HepG2 (cell line): ENCODE results near the gene LEP. TPM values are rescaled to one million over a fixed set of nuclear protein-coding genes. Genes with fewer than 3 reads are reported as not detected.

Source experiments
- ATAC-seq: fragments of 200-7000 bp; cut with Tn5 transposase; 3 replicates; pipeline ENCODE4 v1.9.1; 2020; ENCODE audit warnings: mild to moderate bottlenecking, moderate library complexity
- BruUV-seq: library from RNA; stranded (reverse); fragments of 400-500 nt; replicated peaks from 2 replicates; lab custom pipeline; 2021; lab: Mats Ljungman, UMichigan
- CTCF ChIA-PET: fragments of 300-600 bp; formaldehyde crosslinking; extraction: SDS; loops from one replicate; lab custom pipeline; 2021; ENCODE audit warnings: low total read pairs, inconsistent platforms, low intra/inter-chr PET ratio; lab: Yijun Ruan, JAX
- POLR2A ChIA-PET: fragments of 350-600 bp; sonication (Branson Sonifier 250); formaldehyde crosslinking; loops from one replicate; lab custom pipeline; 2020; ENCODE audit warnings: antibody characterized with exemption, inconsistent platforms; lab: Yijun Ruan, JAX
- DNase-seq: peaks from one replicate; pipeline ENCODE4 v3.0.0-alpha.2; 2015; ENCODE audit warnings: low spot score
- FAIRE-seq: peaks from 3 replicates; lab custom pipeline; 2011; peaks lifted over from hg19 to GRCh38; lab: Jason Lieb, UNC
- H2AFZ ChIP-seq: one replicate; pipeline ENCODE4 v1.6.1; 2011; ENCODE audit warnings: low read length, inconsistent platforms
- H3K27ac ChIP-seq: fragments of 300-600 bp; 3 replicates; pipeline ENCODE4 v1.8.0; 2011; ENCODE audit warnings: mixed run types, mild to moderate bottlenecking, mixed read lengths, low read length, inconsistent platforms; ENCODE audit not compliant: insufficient read depth; ENCODE audit errors: extremely low read length
- H3K27me3 ChIP-seq, 2 experiments: fragments of 200-600 bp in 1 of 2; 2 replicates in 1 of 2; 3 replicates in 1 of 2; pipeline versions ENCODE4 v1.6.0 to v1.8.0; 2011; ENCODE audit warnings: low read length in 2 of 2, mild to moderate bottlenecking in 2 of 2, moderate library complexity in 2 of 2, inconsistent platforms in 1 of 2; ENCODE audit not compliant: insufficient read depth in 2 of 2, control insufficient read depth in 1 of 2
- H3K36me3 ChIP-seq, 2 experiments: fragments of 200-600 bp in 1 of 2; replicated peaks in 1 of 2; 2 replicates in 1 of 2; 3 replicates in 1 of 2; pipeline versions ENCODE4 v1.5.1 to v1.8.0; 2011; ENCODE audit warnings: low read length in 2 of 2, inconsistent platforms in 1 of 2; ENCODE audit not compliant: insufficient read depth in 2 of 2, control insufficient read depth in 1 of 2
- H3K4me1 ChIP-seq: 2 replicates; pipeline ENCODE4 v1.5.1; 2012; ENCODE audit warnings: low read length, inconsistent platforms; ENCODE audit not compliant: insufficient read depth
- H3K4me2 ChIP-seq: 2 replicates; pipeline ENCODE4 v1.6.0; 2011; ENCODE audit warnings: low read depth, low read length, inconsistent platforms
- H3K4me3 ChIP-seq, 3 experiments: fragments of 200-600 bp in 1 of 3; sonication (generic), shearing (Covaris generic) in 1 of 3; replicated peaks in 1 of 3; 2 replicates each; pipeline ENCODE4 v1.5.1; 2011 to 2016; ENCODE audit warnings: low read length in 3 of 3, inconsistent platforms in 2 of 3, low read depth in 2 of 3, mild to moderate bottlenecking in 2 of 3, control low read depth in 1 of 3, mixed read lengths in 1 of 3; ENCODE audit not compliant: insufficient read depth in 1 of 3
- H3K79me2 ChIP-seq: one replicate; pipeline ENCODE4 v1.6.1; 2011; ENCODE audit warnings: low read length, inconsistent platforms; ENCODE audit not compliant: insufficient read depth
- H3K9ac ChIP-seq: 2 replicates; pipeline ENCODE4 v1.6.0; 2011; ENCODE audit warnings: mild to moderate bottlenecking, low read depth, low read length, inconsistent platforms; ENCODE audit not compliant: insufficient read depth
- H3K9me3 ChIP-seq: 2 replicates; pipeline ENCODE4 v1.5.1; 2012; ENCODE audit warnings: mild to moderate bottlenecking, low read length
- H4K20me1 ChIP-seq: 2 replicates; pipeline ENCODE4 v1.6.0; 2011; ENCODE audit warnings: inconsistent platforms, mild to moderate bottlenecking, low read length, moderate library complexity; ENCODE audit not compliant: insufficient read depth
- ATF1 ChIP-seq: IDR thresholded peaks from 2 replicates; pipeline ENCODE4 v1.6.1; 2016; ENCODE audit warnings: mild to moderate bottlenecking, control low read depth
- ATM ChIP-seq: fragments of 450-650 bp; IDR thresholded peaks from 2 replicates; pipeline ENCODE4 v1.7.1; 2017; ENCODE audit warnings: mild to moderate bottlenecking, borderline replicate concordance
- CCDC6 ChIP-seq: sonication (generic); formaldehyde crosslinking; IDR thresholded peaks from 2 replicates; pipeline ENCODE4 v1.8.1; 2022; ENCODE audit warnings: mild to moderate bottlenecking, missing genetic modification reagents, moderate library complexity
- ESRRA ChIP-seq: sonication (generic); formaldehyde crosslinking; IDR thresholded peaks from 2 replicates; pipeline ENCODE4 v1.5.1; 2020; ENCODE audit warnings: mild to moderate bottlenecking, low read depth, missing genetic modification reagents
- HMG20B ChIP-seq: conservative IDR thresholded peaks from 2 replicates; pipeline ENCODE4 v1.6.1; 2016; ENCODE audit warnings: missing genetic modification reagents, missing compliant biosample characterization
- KMT2A ChIP-seq: sonication (generic); formaldehyde crosslinking; IDR thresholded peaks from 2 replicates; pipeline ENCODE4 v1.4.0; 2020; ENCODE audit warnings: missing genetic modification reagents
- MXI1 ChIP-seq: IDR thresholded peaks from 3 replicates; pipeline ENCODE4 v1.6.1; 2012; ENCODE audit warnings: low read depth, low read length, inconsistent platforms, borderline replicate concordance
- NFE2L2 ChIP-seq: fragments of 150-350 bp; IDR thresholded peaks from 2 replicates; pipeline ENCODE4 v1.6.1; 2014; ENCODE audit warnings: low read length
- NR2C2 ChIP-seq: sonication (generic); formaldehyde crosslinking; IDR thresholded peaks from 2 replicates; pipeline ENCODE4 v1.4.0; 2020; ENCODE audit warnings: missing genetic modification reagents, mild to moderate bottlenecking, moderate library complexity, borderline replicate concordance
- RFX1 ChIP-seq: fragments of 450-650 bp; IDR thresholded peaks from 2 replicates; pipeline ENCODE4 v1.6.1; 2017
- SRY ChIP-seq: sonication (generic); formaldehyde crosslinking; IDR thresholded peaks from 2 replicates; pipeline ENCODE4 v1.8.0; 2022; ENCODE audit warnings: mild to moderate bottlenecking, missing genetic modification reagents
- ZFP36 ChIP-seq: fragments of 150-350 bp; IDR thresholded peaks from 2 replicates; pipeline ENCODE4 v1.6.1; 2018; ENCODE audit warnings: borderline replicate concordance, low read length, low read depth; ENCODE audit not compliant: partially characterized antibody
- ZNF430 ChIP-seq: sonication (generic); formaldehyde crosslinking; IDR thresholded peaks from 2 replicates; pipeline ENCODE4 v1.9.0; 2021; ENCODE audit warnings: mild to moderate bottlenecking, missing genetic modification reagents
- ZNF446 ChIP-seq: sonication (generic); formaldehyde crosslinking; IDR thresholded peaks from 2 replicates; pipeline ENCODE4 v1.5.0; 2020; ENCODE audit warnings: mild to moderate bottlenecking, missing genetic modification reagents
- ZNF557 ChIP-seq: sonication (generic); formaldehyde crosslinking; IDR thresholded peaks from 2 replicates; pipeline ENCODE4 v1.4.0; 2020; ENCODE audit warnings: missing genetic modification reagents
- WGBS: methylation state at CpG from one replicate; pipeline ENCODE4 v1.1.6; 2017; ENCODE audit warnings: low lambda C conversion rate; 5-methylcytosine and 5-hydroxymethylcytosine counted together
- in situ Hi-C: cut with HindIII; loops from 2 replicates; pipeline ENCODE4 v1.10.0; 2017; ENCODE audit warnings: low pct_unique_long_range_greater_than_20kb; ENCODE audit not compliant: extremely low pct_ligation_motif_present
- intact Hi-C: fragments of 100-400 bp; cut with micrococcal nuclease; formaldehyde crosslinking; loops from one replicate; pipeline ENCODE4 v1.10.0; 2022; ENCODE audit not compliant: unreplicated experiment
- polyA plus RNA-seq, 8 experiments: library from polyadenylated mRNA; depleted of rRNA in 3 of 8; stranded (reverse) in 7 of 8; unstranded in 1 of 8; fragments of >200 nt; fragmentation: Illumina TruSeq in 4 of 8; extraction: Trizol in 4 of 8; gene quantifications; 2 replicates each; pipeline versions ENCODE4 v1.2.1 to v1.2.3, GENCODE V29; 2011 to 2016; ENCODE audit warnings: low read depth in 4 of 8, missing spikeins in 1 of 8, mixed read lengths in 1 of 8; ENCODE audit not compliant: insufficient read depth in 1 of 8
- total RNA-seq, 5 experiments: library from RNA; depleted of rRNA; stranded (reverse); fragments of >200 nt; fragmentation: Illumina TruSeq; extraction: Trizol; gene quantifications; 2 replicates each; pipeline ENCODE4 v1.2.3, GENCODE V29; 2016; ENCODE audit warnings: low read depth in 1 of 5
- TF ChIP-seq, protein P1 (sequence below): fragments of 450-650 bp; IDR thresholded peaks from 2 replicates; pipeline ENCODE4 v1.6.1; 2016
- TF ChIP-seq, protein P2 (sequence below): sonication (generic); formaldehyde crosslinking; IDR thresholded peaks from 2 replicates; pipeline ENCODE4 v1.4.0; 2020; ENCODE audit warnings: missing genetic modification reagents
- TF ChIP-seq, protein P3 (sequence below): sonication (generic); formaldehyde crosslinking; IDR thresholded peaks from 2 replicates; pipeline ENCODE4 v1.5.1; 2020; ENCODE audit warnings: missing genetic modification reagents, mild to moderate bottlenecking, borderline replicate concordance

LEP gene
- total and polyA plus RNA-seq, 2 of the 13 experiments (the other 11 are each of a cell fraction or from before 2014, with no cell fraction given): 0.05 TPM; not detected in 1

DNA sequence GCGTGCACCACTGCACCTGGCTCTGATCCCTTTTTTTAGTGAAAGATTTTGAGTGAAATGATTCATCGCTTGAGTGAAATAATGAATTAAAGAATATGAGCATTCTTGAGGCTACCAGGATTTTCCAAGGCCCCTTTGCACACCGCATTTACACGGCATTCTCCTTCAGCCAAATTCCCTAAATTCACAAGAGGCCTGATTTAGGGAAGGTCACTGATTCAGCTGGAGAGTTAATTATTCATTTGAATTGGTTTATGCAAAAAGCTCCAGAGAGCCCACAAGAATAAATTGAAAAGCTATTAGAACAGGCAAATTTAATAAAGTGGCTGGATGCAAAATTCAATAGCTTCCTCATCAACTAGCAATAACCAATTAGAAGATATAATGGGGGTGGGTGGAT, 46.5 kb downstream of the LEP start:
- ChIA-PET CTCF (no interaction called here), POLR2A (no interaction called here)
- H4K20me1 ChIP-seq: no peaks in the 10 kb centered on the region
- intact Hi-C loops (no loop called here), in situ Hi-C loops (no loop called here)
- WGBS: 94% methylated on average over 4 of the region's 4 CpGs
- H3K9ac ChIP-seq: no peak overlapping the region
- no peaks in the 10 kb centered on the region for H3K27me3 ChIP-seq
- ATAC-seq (no peak), DNase-seq (no peak), FAIRE-seq (no peak)
- no peaks in the 10 kb centered on the region for H3K36me3 ChIP-seq
- no peaks in the 10 kb centered on the region for H3K4me1 ChIP-seq
- TF ChIP-seq MXI1: no peak
- no peak for TF ChIP-seq ATF1 (CRISPR knock-in tag)
- no peak for TF ChIP-seq ESRRA (CRISPR knock-in tag)
- no peak for TF ChIP-seq ZNF430
- no peak for TF ChIP-seq SRY (CRISPR knock-in tag)
- TF ChIP-seq ZNF557 (CRISPR knock-in tag): no peak
- TF ChIP-seq ATM: no peak
- TF ChIP-seq KMT2A (CRISPR knock-in tag): no peak
- TF ChIP-seq NFE2L2: no peak
- no peak for TF ChIP-seq CCDC6 (CRISPR knock-in tag)
- no peak for TF ChIP-seq HMG20B (CRISPR knock-in tag)
- no peak for TF ChIP-seq NR2C2 (CRISPR knock-in tag)
- TF ChIP-seq, protein P1, sequence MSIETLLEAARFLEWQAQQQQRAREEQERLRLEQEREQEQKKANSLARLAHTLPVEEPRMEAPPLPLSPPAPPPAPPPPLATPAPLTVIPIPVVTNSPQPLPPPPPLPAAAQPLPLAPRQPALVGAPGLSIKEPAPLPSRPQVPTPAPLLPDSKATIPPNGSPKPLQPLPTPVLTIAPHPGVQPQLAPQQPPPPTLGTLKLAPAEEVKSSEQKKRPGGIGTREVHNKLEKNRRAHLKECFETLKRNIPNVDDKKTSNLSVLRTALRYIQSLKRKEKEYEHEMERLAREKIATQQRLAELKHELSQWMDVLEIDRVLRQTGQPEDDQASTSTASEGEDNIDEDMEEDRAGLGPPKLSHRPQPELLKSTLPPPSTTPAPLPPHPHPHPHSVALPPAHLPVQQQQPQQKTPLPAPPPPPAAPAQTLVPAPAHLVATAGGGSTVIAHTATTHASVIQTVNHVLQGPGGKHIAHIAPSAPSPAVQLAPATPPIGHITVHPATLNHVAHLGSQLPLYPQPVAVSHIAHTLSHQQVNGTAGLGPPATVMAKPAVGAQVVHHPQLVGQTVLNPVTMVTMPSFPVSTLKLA: no peak
- TF ChIP-seq ZFP36: no peak
- TF ChIP-seq, protein P2, sequence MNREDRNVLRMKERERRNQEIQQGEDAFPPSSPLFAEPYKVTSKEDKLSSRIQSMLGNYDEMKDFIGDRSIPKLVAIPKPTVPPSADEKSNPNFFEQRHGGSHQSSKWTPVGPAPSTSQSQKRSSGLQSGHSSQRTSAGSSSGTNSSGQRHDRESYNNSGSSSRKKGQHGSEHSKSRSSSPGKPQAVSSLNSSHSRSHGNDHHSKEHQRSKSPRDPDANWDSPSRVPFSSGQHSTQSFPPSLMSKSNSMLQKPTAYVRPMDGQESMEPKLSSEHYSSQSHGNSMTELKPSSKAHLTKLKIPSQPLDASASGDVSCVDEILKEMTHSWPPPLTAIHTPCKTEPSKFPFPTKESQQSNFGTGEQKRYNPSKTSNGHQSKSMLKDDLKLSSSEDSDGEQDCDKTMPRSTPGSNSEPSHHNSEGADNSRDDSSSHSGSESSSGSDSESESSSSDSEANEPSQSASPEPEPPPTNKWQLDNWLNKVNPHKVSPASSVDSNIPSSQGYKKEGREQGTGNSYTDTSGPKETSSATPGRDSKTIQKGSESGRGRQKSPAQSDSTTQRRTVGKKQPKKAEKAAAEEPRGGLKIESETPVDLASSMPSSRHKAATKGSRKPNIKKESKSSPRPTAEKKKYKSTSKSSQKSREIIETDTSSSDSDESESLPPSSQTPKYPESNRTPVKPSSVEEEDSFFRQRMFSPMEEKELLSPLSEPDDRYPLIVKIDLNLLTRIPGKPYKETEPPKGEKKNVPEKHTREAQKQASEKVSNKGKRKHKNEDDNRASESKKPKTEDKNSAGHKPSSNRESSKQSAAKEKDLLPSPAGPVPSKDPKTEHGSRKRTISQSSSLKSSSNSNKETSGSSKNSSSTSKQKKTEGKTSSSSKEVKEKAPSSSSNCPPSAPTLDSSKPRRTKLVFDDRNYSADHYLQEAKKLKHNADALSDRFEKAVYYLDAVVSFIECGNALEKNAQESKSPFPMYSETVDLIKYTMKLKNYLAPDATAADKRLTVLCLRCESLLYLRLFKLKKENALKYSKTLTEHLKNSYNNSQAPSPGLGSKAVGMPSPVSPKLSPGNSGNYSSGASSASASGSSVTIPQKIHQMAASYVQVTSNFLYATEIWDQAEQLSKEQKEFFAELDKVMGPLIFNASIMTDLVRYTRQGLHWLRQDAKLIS: no peak
- TF ChIP-seq, protein P3, sequence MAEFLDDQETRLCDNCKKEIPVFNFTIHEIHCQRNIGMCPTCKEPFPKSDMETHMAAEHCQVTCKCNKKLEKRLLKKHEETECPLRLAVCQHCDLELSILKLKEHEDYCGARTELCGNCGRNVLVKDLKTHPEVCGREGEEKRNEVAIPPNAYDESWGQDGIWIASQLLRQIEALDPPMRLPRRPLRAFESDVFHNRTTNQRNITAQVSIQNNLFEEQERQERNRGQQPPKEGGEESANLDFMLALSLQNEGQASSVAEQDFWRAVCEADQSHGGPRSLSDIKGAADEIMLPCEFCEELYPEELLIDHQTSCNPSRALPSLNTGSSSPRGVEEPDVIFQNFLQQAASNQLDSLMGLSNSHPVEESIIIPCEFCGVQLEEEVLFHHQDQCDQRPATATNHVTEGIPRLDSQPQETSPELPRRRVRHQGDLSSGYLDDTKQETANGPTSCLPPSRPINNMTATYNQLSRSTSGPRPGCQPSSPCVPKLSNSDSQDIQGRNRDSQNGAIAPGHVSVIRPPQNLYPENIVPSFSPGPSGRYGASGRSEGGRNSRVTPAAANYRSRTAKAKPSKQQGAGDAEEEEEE (CRISPR knock-in tag): no peak
- TF ChIP-seq ZNF446 (CRISPR knock-in tag): no peak
- no peak for TF ChIP-seq RFX1
- H2AFZ ChIP-seq: no peak overlapping the region
- no peak overlapping the region for H3K4me3 ChIP-seq
- no peak overlapping the region for H3K27ac ChIP-seq
- H3K79me2 ChIP-seq: no peaks in the 10 kb centered on the region
- H3K9me3 ChIP-seq: no peaks in the 10 kb centered on the region
- no TSS peak for BruUV-seq
- H3K4me2 ChIP-seq: no peak overlapping the region
